Spleen (tissue), 11 donors: Measurements from ENCODE around the gene ARHGEF10L. TPM values are rescaled to one million over a fixed set of nuclear protein-coding genes. Genes with fewer than 3 reads are reported as not detected.

Source experiments
- DNase-seq: peaks from one replicate; pipeline ENCODE4 v3.0.0-alpha.2; 2020
- H3K27ac ChIP-seq, 8 donors: fragments of 200-600 bp; sonication (generic) in 7 of 8; 1 replicate in 4 of 8; 2 replicates in 4 of 8; pipeline versions ENCODE4 v1.5.0 to v1.8.0; 2016 to 2021; ENCODE audit warnings: inconsistent platforms in 4 of 8, mild to moderate bottlenecking in 4 of 8, moderate library complexity in 1 of 8
- H3K27me3 ChIP-seq, 7 donors: fragments of 200-600 bp; sonication (generic) in 6 of 7; replicated peaks in 1 of 7; 1 replicate in 4 of 7; 2 replicates in 3 of 7; pipeline versions ENCODE4 v1.5.0 to v1.8.0; 2016 to 2021; ENCODE audit warnings: inconsistent platforms in 3 of 7, mild to moderate bottlenecking in 1 of 7
- H3K36me3 ChIP-seq, 6 donors: fragments of 200-600 bp; sonication (generic) in 5 of 6; 1 replicate in 4 of 6; 2 replicates in 2 of 6; pipeline versions ENCODE4 v1.5.0 to v1.8.0; 2016 to 2021; ENCODE audit warnings: inconsistent platforms in 2 of 6
- H3K4me1 ChIP-seq, 6 donors: fragments of 200-600 bp; sonication (generic) in 5 of 6; 1 replicate in 3 of 6; 2 replicates in 3 of 6; pipeline versions ENCODE4 v1.5.0 to v1.8.0; 2016 to 2021; ENCODE audit warnings: inconsistent platforms in 3 of 6
- H3K4me3 ChIP-seq, 8 donors: fragments of 200-600 bp; sonication (generic) in 7 of 8; 1 replicate in 4 of 8; 2 replicates in 4 of 8; pipeline versions ENCODE4 v1.5.0 to v1.8.0; 2016 to 2021; ENCODE audit warnings: inconsistent platforms in 4 of 8, mild to moderate bottlenecking in 4 of 8, moderate library complexity in 2 of 8
- H3K9me3 ChIP-seq, 8 donors: fragments of 200-600 bp; sonication (generic) in 7 of 8; 1 replicate in 4 of 8; 2 replicates in 4 of 8; pipeline versions ENCODE4 v1.5.0 to v1.8.0; 2016 to 2021; ENCODE audit warnings: inconsistent platforms in 4 of 8
- POLR2A ChIP-seq, 3 donors: fragments of 450-650 bp; IDR thresholded peaks; one replicate each; pipeline ENCODE4 v1.5.1; 2017; ENCODE audit warnings: antibody characterized with exemption in 3 of 3, mild to moderate bottlenecking in 1 of 3
- POLR2AphosphoS5 ChIP-seq, 3 donors: sonication (generic); formaldehyde crosslinking; IDR thresholded peaks; one replicate each; pipeline ENCODE4 v1.5.1; 2017; ENCODE audit warnings: antibody characterized with exemption in 3 of 3
- WGBS, 5 donors: extraction: QIAGEN DNeasy Blood & Tissue Kit in 3 of 5; methylation state at CpG; one replicate each; pipeline versions ENCODE4 v1.1.5 to v1.1.7; 2013 to 2018; 5-methylcytosine and 5-hydroxymethylcytosine counted together
- intact Hi-C: fragments of 100-400 bp; cut with DNase I; formaldehyde crosslinking; loops from one replicate; pipeline ENCODE4 v1.15.0; 2023; ENCODE audit warnings: low total_unique reads
- polyA plus RNA-seq, 3 donors: library from polyadenylated mRNA; stranded (reverse); fragments of 200-250 nt; gene quantifications; one replicate each; pipeline ENCODE4 v1.2.1, GENCODE V29; 2013
- total RNA-seq, 7 donors: library from RNA; depleted of rRNA in 3 of 7; stranded (reverse); fragments of >200 nt in 3 of 7; fragmentation: NEBNext Ultra II Directional in 4 of 7; extraction: Animal tissue kit (Norgen Biotek cat#: 25700) in 4 of 7; gene quantifications; one replicate each; pipeline versions ENCODE4 v1.1.0 to v1.2.1, GENCODE V29; 2016 to 2021
- TF ChIP-seq, protein P1 (sequence below), 11 experiments: fragments of 200-600 bp in 7 of 11; fragments of 450-650 bp in 4 of 11; sonication (generic) in 4 of 11; IDR thresholded peaks in 8 of 11; conservative IDR thresholded peaks in 3 of 11; 1 replicate in 7 of 11; 2 replicates in 4 of 11; pipeline versions ENCODE4 v1.4.0 to v1.8.0; 2016 to 2021; ENCODE audit warnings: antibody characterized with exemption in 11 of 11, inconsistent platforms in 4 of 11, mild to moderate bottlenecking in 1 of 11
- donor health status: healthy with polysubstance abuse.
- donor health status: DM: no; HTN: no; CAD: no; lungs with moderate emphysema.
- donor health status: DM: no; HTN: no; CAD: no.
- donor health status: Bipolar disorder and iron deficiency.
- donor health status: healthy.
- donor health status: DM: no; HTN: no; CAD: no.
- donor health status: DM: yes; HTN: yes; CAD: no.

The ARHGEF10L gene
- total and polyA plus RNA-seq, 10 donors, result 10.0 to 40.9 (median 21.4) TPM

- Histone ChIP-seq H3K27me3 (peaks cover 0 to 15% (median 0%) of the 10 kb centered on the region in 7 donors), H3K9me3 (no peaks in the 10 kb centered on the region), H3K4me3 (no peak overlapping the region), H3K4me1 (peaks cover 0 to 21% (median 0%) of the 10 kb centered on the region in 6 donors), H3K27ac (no peak overlapping the region), H3K36me3 (peaks cover 0 to 81% (median 5%) of the 10 kb centered on the region in 6 donors)
- DNase-seq, result no peak
- WGBS, 5 donors, result 92 to 97% (median 96%) methylated on average over 12 of the region's 12 CpGs
- TF ChIP-seq, protein P1, sequence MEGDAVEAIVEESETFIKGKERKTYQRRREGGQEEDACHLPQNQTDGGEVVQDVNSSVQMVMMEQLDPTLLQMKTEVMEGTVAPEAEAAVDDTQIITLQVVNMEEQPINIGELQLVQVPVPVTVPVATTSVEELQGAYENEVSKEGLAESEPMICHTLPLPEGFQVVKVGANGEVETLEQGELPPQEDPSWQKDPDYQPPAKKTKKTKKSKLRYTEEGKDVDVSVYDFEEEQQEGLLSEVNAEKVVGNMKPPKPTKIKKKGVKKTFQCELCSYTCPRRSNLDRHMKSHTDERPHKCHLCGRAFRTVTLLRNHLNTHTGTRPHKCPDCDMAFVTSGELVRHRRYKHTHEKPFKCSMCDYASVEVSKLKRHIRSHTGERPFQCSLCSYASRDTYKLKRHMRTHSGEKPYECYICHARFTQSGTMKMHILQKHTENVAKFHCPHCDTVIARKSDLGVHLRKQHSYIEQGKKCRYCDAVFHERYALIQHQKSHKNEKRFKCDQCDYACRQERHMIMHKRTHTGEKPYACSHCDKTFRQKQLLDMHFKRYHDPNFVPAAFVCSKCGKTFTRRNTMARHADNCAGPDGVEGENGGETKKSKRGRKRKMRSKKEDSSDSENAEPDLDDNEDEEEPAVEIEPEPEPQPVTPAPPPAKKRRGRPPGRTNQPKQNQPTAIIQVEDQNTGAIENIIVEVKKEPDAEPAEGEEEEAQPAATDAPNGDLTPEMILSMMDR (IDR thresholded peaks at IDR 0.05 in 8 of 11, conservative IDR thresholded peaks at IDR 0.05 in 3 of 11), result no peak
- TF ChIP-seq POLR2AphosphoS5 (IDR thresholded peaks at IDR 0.05), result no peak
- no peak for TF ChIP-seq POLR2A (IDR thresholded peaks at IDR 0.05)
- intact Hi-C loops, result no loop called here
These were observed 77.3 kb downstream of the ARHGEF10L start for GRCh38 chr1:17616731-17617279.

- WGBS, 5 donors, result 39 to 63% (median 56%) methylated on average over 17 to 27 of the region's 27 CpGs
- DNase-seq, result no peak
- H3K36me3 ChIP-seq, result peaks cover 0 to 88% (median 10%) of the 10 kb centered on the region in 6 donors
- TF ChIP-seq, protein P1 (IDR thresholded peaks at IDR 0.05 in 8 of 11, conservative IDR thresholded peaks at IDR 0.05 in 3 of 11), result no peak
- TF ChIP-seq POLR2AphosphoS5 (IDR thresholded peaks at IDR 0.05) (no peak), POLR2A (IDR thresholded peaks at IDR 0.05) (no peak)
- peak overlapping the region in 3 of 8 donors; percentile 10 to 48 (median 44) for H3K27ac ChIP-seq
- H3K9me3 ChIP-seq, result no peaks in the 10 kb centered on the region
- intact Hi-C loops, result no loop called here
- H3K4me1 ChIP-seq, result peaks cover 0 to 21% (median 0%) of the 10 kb centered on the region in 6 donors
- peak overlapping the region in 2 of 8 donors; percentile 0 to 35 for H3K4me3 ChIP-seq
- H3K27me3 ChIP-seq, result peaks cover 0 to 15% (median 0%) of the 10 kb centered on the region in 7 donors
These were observed 78.5 kb downstream of the ARHGEF10L start for GRCh38 chr1:17617787-17618557.

DNA sequence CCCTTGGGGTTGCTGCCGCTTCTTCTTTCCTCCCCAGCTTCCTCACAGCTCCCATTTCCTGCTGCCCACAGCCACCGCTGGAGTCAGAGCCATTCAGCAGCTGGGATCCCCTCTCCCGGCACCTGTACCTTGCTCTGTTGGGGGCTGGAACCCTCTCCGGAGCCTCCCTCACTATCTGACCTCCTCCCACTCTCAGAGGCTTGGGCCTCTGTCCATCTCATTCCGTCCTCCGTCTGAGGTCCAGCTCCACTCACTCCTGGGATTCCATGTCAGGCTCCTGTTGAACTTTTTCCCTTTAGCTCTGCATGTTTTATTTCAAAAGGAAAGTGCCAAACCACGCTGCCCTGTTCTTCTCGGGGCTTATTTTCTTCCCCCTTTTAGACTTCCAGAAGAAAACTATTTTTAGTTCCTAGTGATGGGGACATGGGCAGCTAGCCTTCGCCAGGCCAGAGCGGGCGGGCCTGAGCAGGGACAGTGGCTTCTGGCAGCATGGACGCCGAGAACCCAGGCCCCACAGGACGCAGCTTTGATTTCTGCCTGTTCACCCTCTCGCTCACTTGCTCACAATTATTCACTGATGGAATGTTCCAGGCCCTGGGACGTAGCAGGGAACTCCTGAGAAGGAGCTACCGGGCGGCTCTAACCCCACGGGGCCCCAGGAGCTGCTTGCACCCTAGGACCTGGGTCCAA lies 79.2 kb downstream of the ARHGEF10L start:
- Histone ChIP-seq H3K27me3 (peaks cover 0 to 15% (median 0%) of the 10 kb centered on the region in 7 donors), H3K36me3 (peaks cover 0 to 88% (median 13%) of the 10 kb centered on the region in 6 donors), H3K9me3 (no peaks in the 10 kb centered on the region), H3K4me3 (peak overlapping the region in 2 of 8 donors; percentile 0 to 35), H3K4me1 (peaks cover 0 to 21% (median 0%) of the 10 kb centered on the region in 6 donors), H3K27ac (peak overlapping the region in 3 of 8 donors; percentile 10 to 48 (median 44))
- intact Hi-C loops, result no loop called here
- WGBS, 5 donors, result 69 to 80% (median 72%) methylated on average over 16 to 19 of the region's 19 CpGs
- TF ChIP-seq POLR2A (IDR thresholded peaks at IDR 0.05) (no peak), POLR2AphosphoS5 (IDR thresholded peaks at IDR 0.05) (no peak)
- TF ChIP-seq, protein P1 (IDR thresholded peaks at IDR 0.05 in 8 of 11, conservative IDR thresholded peaks at IDR 0.05 in 3 of 11), result no peak
- DNase-seq, result no peak
